Stimulated activated naive B cell treated with anti-CD40 and anti-IgM and Interleukin-4, amounts not matched to agents 10 μg/mL and 1 μg/mL and 100 μg/mL, for 72 hours (primary cell): ENCODE data around the gene FREY1.
"Not testable (repeated sequence)": the region's sequence is repeated elsewhere in the genome, so short reads cannot be mapped to it uniquely, and the experiment has no call there.

ENCODE experiments used
- ATAC-seq, 2 donors: fragments of 150-1000 bp; cut with Tn5 transposase; replicated peaks; 2 replicates each; pipeline ENCODE4 v1.10.0; 2021; ENCODE audit warnings: moderate library complexity in 1 of 2
- DNase-seq: peaks from one replicate; pipeline ENCODE4 v3.0.0; 2021
- H3K27ac Mint-ChIP-seq: one replicate; pipeline ENCODE4 v1.8.0; 2022; ENCODE audit warnings: mild to moderate bottlenecking, mixed read lengths
- H3K27me3 Mint-ChIP-seq, 2 donors: one replicate each; pipeline ENCODE4 v1.8.0; 2022; ENCODE audit warnings: mixed read lengths in 2 of 2
- H3K36me3 Mint-ChIP-seq, 2 donors: one replicate each; pipeline ENCODE4 v1.8.0; 2022; ENCODE audit warnings: mixed read lengths in 2 of 2, mild to moderate bottlenecking in 1 of 2
- H3K4me1 Mint-ChIP-seq, 2 donors: one replicate each; pipeline ENCODE4 v1.8.0; 2022; ENCODE audit warnings: mixed read lengths in 2 of 2, mild to moderate bottlenecking in 1 of 2
- H3K4me3 Mint-ChIP-seq, 2 donors: one replicate each; pipeline ENCODE4 v1.8.0; 2022; ENCODE audit warnings: mild to moderate bottlenecking in 2 of 2, mixed read lengths in 2 of 2, moderate library complexity in 1 of 2
- H3K9me3 Mint-ChIP-seq, 2 donors: one replicate each; pipeline ENCODE4 v1.8.0; 2022; ENCODE audit warnings: mixed read lengths in 2 of 2, mild to moderate bottlenecking in 1 of 2

The FREY1 gene

GRCh38 chr11:45900175-45900800, 6.8 kb downstream of the FREY1 start:
- ATAC-seq = peak in 1 of 2 donors; percentile 2
- not testable (repeated sequence) for H3K36me3 Mint-ChIP-seq, DNase-seq, H3K9me3 Mint-ChIP-seq
- Mint-ChIP-seq H3K27me3 (peaks cover 4 to 37% of the 10 kb centered on the region in 2 donors), H3K27ac (peak overlapping the region; percentile 15), H3K4me1 (peaks cover 9 to 19% of the 10 kb centered on the region in 2 donors), H3K4me3 (peak overlapping the region; percentile 50 to 84)

GRCh38 chr11:45899448-45900174, 7.5 kb downstream of the FREY1 start:
- Mint-ChIP-seq H3K4me3 (peak overlapping the region; percentile 75 to 84), H3K27me3 (peaks cover 11 to 44% of the 10 kb centered on the region in 2 donors)
- peak; percentile 88 to 89 for ATAC-seq

GRCh38 chr11:45899086-45899447, 8.0 kb downstream of the FREY1 start:
- Mint-ChIP-seq H3K4me3 (peak overlapping the region; percentile 75 to 84), H3K27ac (peak overlapping the region; percentile 73), H3K9me3 (no peaks in the 10 kb centered on the region), H3K36me3 (peaks cover 1 to 7% of the 10 kb centered on the region in 2 donors), H3K4me1 (peaks cover 9 to 19% of the 10 kb centered on the region in 2 donors), H3K27me3 (peaks cover 15 to 49% of the 10 kb centered on the region in 2 donors)
- DNase-seq = no peak
- ATAC-seq = peak in 1 of 2 donors; percentile 4

More at GRCh38 chr11:45899448-45900174, 7.5 kb downstream of the FREY1 start:
- H3K27ac Mint-ChIP-seq = peak overlapping the region; percentile 77
- peaks cover 1 to 5% of the 10 kb centered on the region in 2 donors for H3K36me3 Mint-ChIP-seq
- H3K9me3 Mint-ChIP-seq = no peaks in the 10 kb centered on the region
- peak; percentile 67 for DNase-seq
- peaks cover 9 to 19% of the 10 kb centered on the region in 2 donors for H3K4me1 Mint-ChIP-seq

GRCh38 chr11:45897556-45897955, 9.5 kb downstream of the FREY1 start:
- DNase-seq = no peak
- H3K36me3 Mint-ChIP-seq = peaks cover 0 to 7% of the 10 kb centered on the region in 2 donors
- ATAC-seq = no peak
- H3K27ac Mint-ChIP-seq = no peak overlapping the region
- H3K4me3 Mint-ChIP-seq = no peak overlapping the region
- no peaks in the 10 kb centered on the region for H3K9me3 Mint-ChIP-seq
- peaks cover 9 to 19% of the 10 kb centered on the region in 2 donors for H3K4me1 Mint-ChIP-seq
- H3K27me3 Mint-ChIP-seq = peaks cover 21 to 61% of the 10 kb centered on the region in 2 donors

GRCh38 chr11:45896422-45896984, 10.6 kb downstream of the FREY1 start:
- ATAC-seq = no peak
- no peak overlapping the region for H3K4me3 Mint-ChIP-seq
- H3K27me3 Mint-ChIP-seq = peaks cover 25 to 61% of the 10 kb centered on the region in 2 donors

GRCh38 chr11:45895553-45896259, 11.4 kb downstream of the FREY1 start:
- DNase-seq = no peak
- no peaks in the 10 kb centered on the region for H3K9me3 Mint-ChIP-seq
- H3K27ac Mint-ChIP-seq = no peak overlapping the region
- H3K27me3 Mint-ChIP-seq = peaks cover 25 to 63% of the 10 kb centered on the region in 2 donors
- no peak for ATAC-seq
- H3K4me1 Mint-ChIP-seq = peaks cover 9 to 16% of the 10 kb centered on the region in 2 donors
- H3K36me3 Mint-ChIP-seq = peaks cover 0 to 11% of the 10 kb centered on the region in 2 donors
- no peak overlapping the region for H3K4me3 Mint-ChIP-seq

More at GRCh38 chr11:45896422-45896984, 10.6 kb downstream of the FREY1 start:
- peaks cover 0 to 7% of the 10 kb centered on the region in 2 donors for H3K36me3 Mint-ChIP-seq
- no peak overlapping the region for H3K27ac Mint-ChIP-seq
- peaks cover 9 to 19% of the 10 kb centered on the region in 2 donors for H3K4me1 Mint-ChIP-seq
- no peak for DNase-seq
- H3K9me3 Mint-ChIP-seq = no peaks in the 10 kb centered on the region

GRCh38 chr11:45894555-45895247, 12.4 kb downstream of the FREY1 start:
- no peaks in the 10 kb centered on the region for H3K9me3 Mint-ChIP-seq
- no peak overlapping the region for H3K27ac Mint-ChIP-seq
- no peak for ATAC-seq
- H3K36me3 Mint-ChIP-seq = peaks cover 1 to 16% of the 10 kb centered on the region in 2 donors
- no peak for DNase-seq
- peaks cover 30 to 64% of the 10 kb centered on the region in 2 donors for H3K27me3 Mint-ChIP-seq
- H3K4me1 Mint-ChIP-seq = peaks cover 6 to 10% of the 10 kb centered on the region in 2 donors
- H3K4me3 Mint-ChIP-seq = no peak overlapping the region

GRCh38 chr11:45892856-45893255, 14.2 kb downstream of the FREY1 start:
- H3K9me3 Mint-ChIP-seq = no peaks in the 10 kb centered on the region
- H3K27me3 Mint-ChIP-seq = peaks cover 28 to 58% of the 10 kb centered on the region in 2 donors

GRCh38 chr11:45890886-45891550, 16.1 kb downstream of the FREY1 start:
- no peak for DNase-seq
- H3K27me3 Mint-ChIP-seq = peaks cover 26 to 46% of the 10 kb centered on the region in 2 donors
- no peak overlapping the region for H3K4me3 Mint-ChIP-seq
- ATAC-seq = no peak
- H3K36me3 Mint-ChIP-seq = peaks cover 1 to 16% of the 10 kb centered on the region in 2 donors
- no peak overlapping the region for H3K27ac Mint-ChIP-seq
- no peaks in the 10 kb centered on the region for H3K4me1 Mint-ChIP-seq
- no peaks in the 10 kb centered on the region for H3K9me3 Mint-ChIP-seq

More at GRCh38 chr11:45892856-45893255, 14.2 kb downstream of the FREY1 start:
- no peak overlapping the region for H3K4me3 Mint-ChIP-seq
- DNase-seq (no peak), ATAC-seq (no peak)
- no peaks in the 10 kb centered on the region for H3K4me1 Mint-ChIP-seq
- H3K27ac Mint-ChIP-seq = no peak overlapping the region
- H3K36me3 Mint-ChIP-seq = peaks cover 1 to 16% of the 10 kb centered on the region in 2 donors

- no peak overlapping the region for H3K4me3 Mint-ChIP-seq
Observed at GRCh38 chr11:45889966-45890365, 17.1 kb downstream of the FREY1 start.

GRCh38 chr11:45889555-45889954, 17.5 kb downstream of the FREY1 start:
- Mint-ChIP-seq H3K27me3 (peaks cover 19 to 32% of the 10 kb centered on the region in 2 donors), H3K4me3 (no peak overlapping the region), H3K27ac (no peak overlapping the region), H3K9me3 (no peaks in the 10 kb centered on the region), H3K36me3 (peaks cover 1 to 10% of the 10 kb centered on the region in 2 donors), H3K4me1 (peaks cover 7 to 9% of the 10 kb centered on the region in 2 donors)
- ATAC-seq (no peak), DNase-seq (no peak)

More at GRCh38 chr11:45889966-45890365, 17.1 kb downstream of the FREY1 start:
- no peaks in the 10 kb centered on the region for H3K9me3 Mint-ChIP-seq
- H3K4me1 Mint-ChIP-seq = peaks cover 3 to 5% of the 10 kb centered on the region in 2 donors
- no peak overlapping the region for H3K27ac Mint-ChIP-seq
- DNase-seq (no peak), ATAC-seq (no peak)
- H3K27me3 Mint-ChIP-seq = peaks cover 23 to 36% of the 10 kb centered on the region in 2 donors
- peaks cover 1 to 14% of the 10 kb centered on the region in 2 donors for H3K36me3 Mint-ChIP-seq

- no peak for ATAC-seq
Observed at GRCh38 chr11:45887587-45887986, 19.5 kb downstream of the FREY1 start.

More at GRCh38 chr11:45887587-45887986, 19.5 kb downstream of the FREY1 start:
- H3K36me3 Mint-ChIP-seq = peaks cover 8 to 14% of the 10 kb centered on the region in 2 donors
- H3K27me3 Mint-ChIP-seq = peaks cover 10 to 16% of the 10 kb centered on the region in 2 donors
- no peaks in the 10 kb centered on the region for H3K9me3 Mint-ChIP-seq
- no peak for DNase-seq
- H3K27ac Mint-ChIP-seq = no peak overlapping the region
- no peak overlapping the region for H3K4me3 Mint-ChIP-seq
- peaks cover 12 to 18% of the 10 kb centered on the region in 2 donors for H3K4me1 Mint-ChIP-seq
